ENCODE data around the gene FNIP1.
"Not testable (repeated sequence)": the region's sequence is repeated elsewhere in the genome, so short reads cannot be mapped to it uniquely, and the experiment has no call there.

Gene FNIP1

GRCh38 chr5:131611064-131611381 lies 185.8 kb downstream of the FNIP1 start:
- in situ Hi-C loops (cut with MboI; ENCODE audit: low sequenced_read_pairs): loop anchor here (25.0 kb wide), 1 partner anchor 401 kb away; the partner anchor contains the start of gene ACSL6

GRCh38 chr5:131610198-131611063 lies 186.4 kb downstream of the FNIP1 start:
- in situ Hi-C loops (cut with MboI; ENCODE audit: low sequenced_read_pairs): loop anchor here (25.0 kb wide), 1 partner anchor 402 kb away; the partner anchor contains the start of gene ACSL6

GRCh38 chr5:131609774-131610173 lies 187.0 kb downstream of the FNIP1 start:
- in situ Hi-C loops (cut with MboI; ENCODE audit: low sequenced_read_pairs): loop anchor here (25.0 kb wide), 1 partner anchor 403 kb away; the partner anchor contains the start of gene ACSL6

GRCh38 chr5:131608597-131608996 lies 188.2 kb downstream of the FNIP1 start:
- in situ Hi-C loops (cut with MboI; ENCODE audit: low sequenced_read_pairs): loop anchor here (25.0 kb wide), 1 partner anchor 404 kb away; the partner anchor contains the start of gene ACSL6

GRCh38 chr5:131607903-131608540 lies 188.8 kb downstream of the FNIP1 start:
- in situ Hi-C loops (cut with MboI; ENCODE audit: low sequenced_read_pairs): loop anchor here (25.0 kb wide), 1 partner anchor 404 kb away; the partner anchor contains the start of gene ACSL6

- in situ Hi-C loops (cut with MboI; ENCODE audit: low sequenced_read_pairs): loop anchor here (25.0 kb wide), 1 partner anchor 405 kb away; the partner anchor contains the start of gene ACSL6
These were observed 189.4 kb downstream of the FNIP1 start for GRCh38 chr5:131607418-131607817.

GRCh38 chr5:131605086-131605485 lies 191.7 kb downstream of the FNIP1 start:
- in situ Hi-C loops (cut with MboI; ENCODE audit: low sequenced_read_pairs): loop anchor here (25.0 kb wide), 1 partner anchor 407 kb away; the partner anchor contains the start of gene ACSL6

- in situ Hi-C loops (cut with MboI; ENCODE audit: low sequenced_read_pairs): no loop called here
These were observed 201.5 kb downstream of the FNIP1 start for GRCh38 chr5:131595088-131596033.

GRCh38 chr5:131593921-131594320 lies 202.9 kb downstream of the FNIP1 start:
- in situ Hi-C loops (cut with MboI; ENCODE audit: low sequenced_read_pairs): no loop called here

GRCh38 chr5:131593436-131593835 lies 203.4 kb downstream of the FNIP1 start:
- in situ Hi-C loops (cut with MboI; ENCODE audit: low sequenced_read_pairs): not testable (repeated sequence)

Measured in HL-60/S4 treated with retinoic acid at 250 ng/mL for 4 days and 3 days (cell line).